ENCODE data around the gene LIMS1.
"Not testable (repeated sequence)": the region's sequence is repeated elsewhere in the genome, so short reads cannot be mapped to it uniquely, and the experiment has no call there.

Gene LIMS1

GRCh38 chr2:108594982-108595464, 60.8 kb downstream of the LIMS1 start:
- H3K36me3 ChIP-seq (ENCODE audit: control insufficient read depth, insufficient read depth, low read length), result no peaks in the 10 kb centered on the region
- no peaks in the 10 kb centered on the region for H3K27me3 ChIP-seq (replicated peaks; ENCODE audit: control insufficient read depth, insufficient read depth, low read length, poor library complexity, severe bottlenecking)
- no peak overlapping the region for H3K27ac ChIP-seq (ENCODE audit: insufficient read depth, low read length, poor library complexity, severe bottlenecking)
- no peaks in the 10 kb centered on the region for H3K9me3 ChIP-seq (ENCODE audit: control insufficient read depth, low read length)
- no peak for DNase-seq
- H3K4me3 ChIP-seq (ENCODE audit: insufficient read depth, low read depth, low read length, poor library complexity, severe bottlenecking), result no peak overlapping the region
- peaks cover 6% of the 10 kb centered on the region for H3K4me1 ChIP-seq (ENCODE audit: control insufficient read depth, insufficient read depth, low read length, poor library complexity, severe bottlenecking)

- not testable (repeated sequence) for H3K27me3 ChIP-seq (replicated peaks; ENCODE audit: control insufficient read depth, insufficient read depth, low read length, poor library complexity, severe bottlenecking); DNase-seq; H3K36me3 ChIP-seq (ENCODE audit: control insufficient read depth, insufficient read depth, low read length); H3K4me3 ChIP-seq (ENCODE audit: insufficient read depth, low read depth, low read length, poor library complexity, severe bottlenecking); H3K27ac ChIP-seq (ENCODE audit: insufficient read depth, low read length, poor library complexity, severe bottlenecking); H3K4me1 ChIP-seq (ENCODE audit: control insufficient read depth, insufficient read depth, low read length, poor library complexity, severe bottlenecking); H3K9me3 ChIP-seq (ENCODE audit: control insufficient read depth, low read length)
Observed at GRCh38 chr2:108595771-108596170, 61.5 kb downstream of the LIMS1 start.

- not testable (repeated sequence) for H3K27me3 ChIP-seq (replicated peaks; ENCODE audit: control insufficient read depth, insufficient read depth, low read length, poor library complexity, severe bottlenecking); H3K4me3 ChIP-seq (ENCODE audit: insufficient read depth, low read depth, low read length, poor library complexity, severe bottlenecking); H3K9me3 ChIP-seq (ENCODE audit: control insufficient read depth, low read length); H3K27ac ChIP-seq (ENCODE audit: insufficient read depth, low read length, poor library complexity, severe bottlenecking); DNase-seq; H3K4me1 ChIP-seq (ENCODE audit: control insufficient read depth, insufficient read depth, low read length, poor library complexity, severe bottlenecking); H3K36me3 ChIP-seq (ENCODE audit: control insufficient read depth, insufficient read depth, low read length)
Observed at GRCh38 chr2:108597105-108597744, 63.0 kb downstream of the LIMS1 start.

GRCh38 chr2:108601199-108601598, 66.9 kb downstream of the LIMS1 start:
- H3K36me3 ChIP-seq (ENCODE audit: control insufficient read depth, insufficient read depth, low read length); H3K27me3 ChIP-seq (replicated peaks; ENCODE audit: control insufficient read depth, insufficient read depth, low read length, poor library complexity, severe bottlenecking); H3K9me3 ChIP-seq (ENCODE audit: control insufficient read depth, low read length); H3K4me3 ChIP-seq (ENCODE audit: insufficient read depth, low read depth, low read length, poor library complexity, severe bottlenecking); H3K4me1 ChIP-seq (ENCODE audit: control insufficient read depth, insufficient read depth, low read length, poor library complexity, severe bottlenecking); H3K27ac ChIP-seq (ENCODE audit: insufficient read depth, low read length, poor library complexity, severe bottlenecking); DNase-seq: not testable (repeated sequence)

- Histone ChIP-seq H3K36me3 (ENCODE audit: control insufficient read depth, insufficient read depth, low read length) (no peaks in the 10 kb centered on the region), H3K27ac (ENCODE audit: insufficient read depth, low read length, poor library complexity, severe bottlenecking) (no peak overlapping the region), H3K27me3 (replicated peaks; ENCODE audit: control insufficient read depth, insufficient read depth, low read length, poor library complexity, severe bottlenecking) (no peaks in the 10 kb centered on the region), H3K4me1 (ENCODE audit: control insufficient read depth, insufficient read depth, low read length, poor library complexity, severe bottlenecking) (no peaks in the 10 kb centered on the region), H3K9me3 (ENCODE audit: control insufficient read depth, low read length) (no peaks in the 10 kb centered on the region), H3K4me3 (ENCODE audit: insufficient read depth, low read depth, low read length, poor library complexity, severe bottlenecking) (no peak overlapping the region)
- no peak for DNase-seq
Observed at GRCh38 chr2:108602422-108602821, 68.2 kb downstream of the LIMS1 start.

- Histone ChIP-seq H3K4me1 (ENCODE audit: control insufficient read depth, insufficient read depth, low read length, poor library complexity, severe bottlenecking) (peaks cover 6% of the 10 kb centered on the region), H3K36me3 (ENCODE audit: control insufficient read depth, insufficient read depth, low read length) (no peaks in the 10 kb centered on the region), H3K9me3 (ENCODE audit: control insufficient read depth, low read length) (no peaks in the 10 kb centered on the region), H3K27ac (ENCODE audit: insufficient read depth, low read length, poor library complexity, severe bottlenecking) (no peak overlapping the region), H3K27me3 (replicated peaks; ENCODE audit: control insufficient read depth, insufficient read depth, low read length, poor library complexity, severe bottlenecking) (no peaks in the 10 kb centered on the region), H3K4me3 (ENCODE audit: insufficient read depth, low read depth, low read length, poor library complexity, severe bottlenecking) (no peak overlapping the region)
- no peak for DNase-seq
Observed at GRCh38 chr2:108604196-108604595, 69.9 kb downstream of the LIMS1 start.

- no peaks in the 10 kb centered on the region for H3K9me3 ChIP-seq (ENCODE audit: control insufficient read depth, low read length)
- no peaks in the 10 kb centered on the region for H3K27me3 ChIP-seq (replicated peaks; ENCODE audit: control insufficient read depth, insufficient read depth, low read length, poor library complexity, severe bottlenecking)
- no peak for DNase-seq
- H3K27ac ChIP-seq (ENCODE audit: insufficient read depth, low read length, poor library complexity, severe bottlenecking), result no peak overlapping the region
- no peak overlapping the region for H3K4me3 ChIP-seq (ENCODE audit: insufficient read depth, low read depth, low read length, poor library complexity, severe bottlenecking)
- peaks cover 6% of the 10 kb centered on the region for H3K4me1 ChIP-seq (ENCODE audit: control insufficient read depth, insufficient read depth, low read length, poor library complexity, severe bottlenecking)
- H3K36me3 ChIP-seq (ENCODE audit: control insufficient read depth, insufficient read depth, low read length), result no peaks in the 10 kb centered on the region
Observed at GRCh38 chr2:108605947-108606346, 71.7 kb downstream of the LIMS1 start.

- DNase-seq, result peak; percentile 13 to 30 (median 25)
- Histone ChIP-seq H3K4me1 (ENCODE audit: control insufficient read depth, insufficient read depth, low read length, poor library complexity, severe bottlenecking) (peaks cover 7% of the 10 kb centered on the region), H3K27ac (ENCODE audit: insufficient read depth, low read length, poor library complexity, severe bottlenecking) (no peak overlapping the region), H3K9me3 (ENCODE audit: control insufficient read depth, low read length) (no peaks in the 10 kb centered on the region), H3K27me3 (replicated peaks; ENCODE audit: control insufficient read depth, insufficient read depth, low read length, poor library complexity, severe bottlenecking) (no peaks in the 10 kb centered on the region), H3K36me3 (ENCODE audit: control insufficient read depth, insufficient read depth, low read length) (no peaks in the 10 kb centered on the region), H3K4me3 (ENCODE audit: insufficient read depth, low read depth, low read length, poor library complexity, severe bottlenecking) (no peak overlapping the region)
Observed at GRCh38 chr2:108607706-108608301, 73.5 kb downstream of the LIMS1 start.

- H3K27me3 ChIP-seq (replicated peaks; ENCODE audit: control insufficient read depth, insufficient read depth, low read length, poor library complexity, severe bottlenecking), result no peaks in the 10 kb centered on the region
- no peaks in the 10 kb centered on the region for H3K36me3 ChIP-seq (ENCODE audit: control insufficient read depth, insufficient read depth, low read length)
- H3K4me3 ChIP-seq (ENCODE audit: insufficient read depth, low read depth, low read length, poor library complexity, severe bottlenecking), result no peak overlapping the region
- no peak for DNase-seq
- peak overlapping the region; percentile 53 for H3K27ac ChIP-seq (ENCODE audit: insufficient read depth, low read length, poor library complexity, severe bottlenecking)
- no peaks in the 10 kb centered on the region for H3K9me3 ChIP-seq (ENCODE audit: control insufficient read depth, low read length)
- H3K4me1 ChIP-seq (ENCODE audit: control insufficient read depth, insufficient read depth, low read length, poor library complexity, severe bottlenecking), result peaks cover 39% of the 10 kb centered on the region
Observed at GRCh38 chr2:108611021-108611420, 76.8 kb downstream of the LIMS1 start.

GRCh38 chr2:108612153-108612513, 77.9 kb downstream of the LIMS1 start:
- DNase-seq, result no peak
- Histone ChIP-seq H3K27me3 (replicated peaks; ENCODE audit: control insufficient read depth, insufficient read depth, low read length, poor library complexity, severe bottlenecking) (no peaks in the 10 kb centered on the region), H3K9me3 (ENCODE audit: control insufficient read depth, low read length) (no peaks in the 10 kb centered on the region), H3K4me3 (ENCODE audit: insufficient read depth, low read depth, low read length, poor library complexity, severe bottlenecking) (peak overlapping the region; percentile 3), H3K4me1 (ENCODE audit: control insufficient read depth, insufficient read depth, low read length, poor library complexity, severe bottlenecking) (peaks cover 49% of the 10 kb centered on the region), H3K27ac (ENCODE audit: insufficient read depth, low read length, poor library complexity, severe bottlenecking) (peak overlapping the region; percentile 69), H3K36me3 (ENCODE audit: control insufficient read depth, insufficient read depth, low read length) (no peaks in the 10 kb centered on the region)
